ENCODE results near the gene EVA1B. TPM values are rescaled to one million over a fixed set of nuclear protein-coding genes. Genes with fewer than 3 reads are reported as not detected.

The EVA1B gene
- total RNA-seq, 1 donor = 16.3 TPM

DNA sequence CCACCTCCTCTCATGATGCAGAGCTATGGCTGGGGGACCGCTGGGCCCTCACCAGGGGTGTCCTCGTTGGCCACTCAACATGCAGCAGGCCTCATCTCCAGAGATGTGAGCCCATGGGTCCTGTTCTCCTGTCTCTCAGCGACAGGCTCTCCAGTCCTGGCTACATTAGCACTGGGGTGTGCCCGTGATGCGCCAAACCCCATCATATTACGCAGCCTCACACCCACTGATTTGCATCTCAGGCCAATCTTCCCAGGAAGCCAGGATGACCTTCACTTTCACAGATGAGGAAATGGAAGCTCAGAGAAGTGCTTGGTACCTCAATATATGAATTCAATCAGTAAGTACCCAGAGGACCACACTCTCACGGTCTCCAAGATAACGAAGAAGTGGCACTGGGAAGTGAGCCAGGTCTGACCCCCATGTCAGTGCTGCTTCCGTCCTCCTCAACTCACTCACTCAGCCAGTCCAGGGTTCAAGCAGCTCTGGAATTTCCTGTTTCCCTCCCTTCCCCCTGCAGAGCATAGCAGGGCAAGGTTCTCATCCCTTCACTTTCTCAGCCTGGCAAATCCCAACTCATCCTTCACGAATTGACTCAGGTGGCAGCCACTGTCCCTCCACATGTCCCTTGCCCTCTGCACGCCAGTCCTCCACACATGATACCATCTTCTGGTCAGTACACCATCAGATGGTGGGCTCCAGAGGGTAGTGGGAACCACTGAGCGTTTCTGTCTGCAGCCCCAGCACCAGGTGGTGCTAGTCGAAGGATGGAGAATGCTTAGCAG is 28.9 kb upstream of the EVA1B start:
- H3K27me3 ChIP-seq (ENCODE audit: insufficient read depth, low read length) = no peaks in the 10 kb centered on the region
- H3K4me1 ChIP-seq (ENCODE audit: insufficient read depth, low read length) = peaks cover 35% of the 10 kb centered on the region
- H3K4me3 ChIP-seq (ENCODE audit: low read length) = no peak overlapping the region
- H3K9me3 ChIP-seq (ENCODE audit: low read depth, low read length) = no peaks in the 10 kb centered on the region

- Histone ChIP-seq H3K4me3 (ENCODE audit: low read length) (no peak overlapping the region), H3K4me1 (ENCODE audit: insufficient read depth, low read length) (peaks cover 35% of the 10 kb centered on the region), H3K9me3 (ENCODE audit: low read depth, low read length) (no peaks in the 10 kb centered on the region), H3K27me3 (ENCODE audit: insufficient read depth, low read length) (no peaks in the 10 kb centered on the region)
Observed at GRCh38 chr1:36351227-36351977, 28.0 kb upstream of the EVA1B start.

DNA sequence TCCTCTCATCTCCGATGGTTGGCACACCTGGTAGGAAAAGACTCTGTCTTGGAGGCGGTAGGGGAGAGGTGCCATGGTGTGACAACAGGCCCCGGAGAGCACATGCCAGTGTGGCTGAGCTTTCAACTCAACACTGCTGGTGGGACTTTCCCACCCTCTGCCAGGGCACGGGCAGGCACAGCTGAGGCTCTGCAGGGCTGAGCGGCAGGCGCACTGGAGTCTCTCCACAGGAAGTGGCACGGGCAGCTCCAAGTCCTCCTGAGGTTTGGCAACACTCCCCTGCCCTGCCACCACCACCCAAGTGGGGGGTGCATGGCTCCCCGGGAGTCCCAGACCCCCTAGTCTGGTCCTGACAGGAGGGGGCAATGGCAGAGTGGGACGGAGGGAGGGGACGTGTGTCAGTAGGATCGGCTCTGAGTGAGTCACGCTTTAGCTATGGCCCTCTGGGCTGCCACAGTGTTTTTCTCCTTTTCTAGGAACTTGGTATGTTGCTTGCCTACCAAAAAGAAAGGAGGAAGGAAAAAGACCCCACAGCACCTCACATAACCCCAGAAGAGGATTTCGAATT is 27.3 kb upstream of the EVA1B start:
- Histone ChIP-seq H3K9me3 (ENCODE audit: low read depth, low read length) (no peaks in the 10 kb centered on the region), H3K4me1 (ENCODE audit: insufficient read depth, low read length) (peaks cover 35% of the 10 kb centered on the region), H3K4me3 (ENCODE audit: low read length) (no peak overlapping the region), H3K27me3 (ENCODE audit: insufficient read depth, low read length) (no peaks in the 10 kb centered on the region)

DNA sequence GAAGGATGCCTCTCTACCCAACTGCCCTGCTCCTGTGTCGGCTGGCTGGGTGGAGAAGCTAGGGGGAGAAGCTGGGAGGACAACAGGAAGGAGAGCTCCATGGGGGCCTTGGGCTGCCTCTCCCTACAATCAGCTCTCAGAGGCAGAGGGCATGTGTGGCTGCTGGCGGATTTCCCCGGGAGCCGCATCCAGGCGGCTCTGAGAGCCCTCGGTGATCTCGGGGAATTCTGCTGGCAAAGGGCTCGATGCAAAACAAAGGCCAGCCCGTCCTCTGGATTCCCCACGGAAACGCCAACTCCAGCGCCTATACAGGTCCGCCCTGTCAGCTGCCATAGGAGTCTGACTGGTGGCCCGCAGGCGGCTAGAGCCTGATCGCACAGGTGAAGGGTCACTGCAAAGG is 26.4 kb upstream of the EVA1B start:
- Histone ChIP-seq H3K4me3 (ENCODE audit: low read length) (no peak overlapping the region), H3K27me3 (ENCODE audit: insufficient read depth, low read length) (no peaks in the 10 kb centered on the region), H3K9me3 (ENCODE audit: low read depth, low read length) (no peaks in the 10 kb centered on the region), H3K4me1 (ENCODE audit: insufficient read depth, low read length) (peaks cover 35% of the 10 kb centered on the region)

GRCh38 chr1:36349241-36349671 is 25.8 kb upstream of the EVA1B start:
- Histone ChIP-seq H3K9me3 (ENCODE audit: low read depth, low read length) (no peaks in the 10 kb centered on the region), H3K4me3 (ENCODE audit: low read length) (no peak overlapping the region), H3K27me3 (ENCODE audit: insufficient read depth, low read length) (no peaks in the 10 kb centered on the region), H3K4me1 (ENCODE audit: insufficient read depth, low read length) (peaks cover 35% of the 10 kb centered on the region)

GRCh38 chr1:36346741-36347370 is 23.4 kb upstream of the EVA1B start:
- no peaks in the 10 kb centered on the region for H3K27me3 ChIP-seq (ENCODE audit: insufficient read depth, low read length)
- peaks cover 36% of the 10 kb centered on the region for H3K4me1 ChIP-seq (ENCODE audit: insufficient read depth, low read length)
- no peak overlapping the region for H3K4me3 ChIP-seq (ENCODE audit: low read length)
- H3K9me3 ChIP-seq (ENCODE audit: low read depth, low read length) = no peaks in the 10 kb centered on the region

- H3K9me3 ChIP-seq (ENCODE audit: low read depth, low read length) = no peaks in the 10 kb centered on the region
- peaks cover 21% of the 10 kb centered on the region for H3K4me1 ChIP-seq (ENCODE audit: insufficient read depth, low read length)
- no peak overlapping the region for H3K4me3 ChIP-seq (ENCODE audit: low read length)
- H3K27me3 ChIP-seq (ENCODE audit: insufficient read depth, low read length) = no peaks in the 10 kb centered on the region
Observed at GRCh38 chr1:36345353-36345752, 21.9 kb upstream of the EVA1B start.

GRCh38 chr1:36344395-36344680 is 20.9 kb upstream of the EVA1B start:
- no peaks in the 10 kb centered on the region for H3K9me3 ChIP-seq (ENCODE audit: low read depth, low read length)
- H3K4me1 ChIP-seq (ENCODE audit: insufficient read depth, low read length) = peaks cover 12% of the 10 kb centered on the region
- H3K4me3 ChIP-seq (ENCODE audit: low read length) = no peak overlapping the region
- H3K27me3 ChIP-seq (ENCODE audit: insufficient read depth, low read length) = no peaks in the 10 kb centered on the region

DNA sequence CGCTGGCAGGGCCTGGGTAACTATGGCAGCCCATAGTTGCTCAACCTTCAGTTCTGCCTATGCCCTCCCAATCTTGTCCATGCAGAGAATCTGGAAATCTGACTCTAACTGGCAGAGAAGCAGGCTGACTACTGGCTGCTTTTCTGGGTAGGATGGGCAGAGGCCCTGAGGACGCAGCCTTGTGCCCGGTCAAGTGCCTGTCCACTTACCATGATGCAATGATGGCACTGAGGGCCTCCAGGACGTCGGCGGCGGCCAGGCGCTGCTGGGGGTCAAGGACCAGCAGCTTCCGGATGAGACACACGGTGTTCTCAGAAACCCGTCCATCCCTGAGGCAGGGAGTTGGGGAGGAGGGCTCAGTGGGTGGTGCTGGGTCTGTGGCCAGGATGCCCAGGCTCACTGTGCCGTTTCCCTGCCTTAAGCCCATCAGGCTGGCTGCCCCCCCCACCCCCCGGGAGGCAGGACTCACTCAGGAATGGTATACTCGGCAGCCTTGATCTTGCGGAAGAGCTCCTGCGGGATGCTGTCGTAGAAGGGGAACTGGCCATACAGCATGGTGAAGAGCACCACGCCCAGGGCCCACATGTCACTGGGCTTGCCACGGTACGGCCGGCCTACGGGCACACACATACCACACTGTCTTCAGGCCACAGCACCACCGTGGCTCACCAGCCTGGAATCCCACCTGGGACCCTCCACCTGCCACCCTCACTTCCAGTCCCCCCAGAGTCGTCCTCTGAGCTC is 20.4 kb upstream of the EVA1B start:
- H3K4me1 ChIP-seq (ENCODE audit: insufficient read depth, low read length) = peaks cover 12% of the 10 kb centered on the region
- no peaks in the 10 kb centered on the region for H3K27me3 ChIP-seq (ENCODE audit: insufficient read depth, low read length)
- no peaks in the 10 kb centered on the region for H3K9me3 ChIP-seq (ENCODE audit: low read depth, low read length)
- no peak overlapping the region for H3K4me3 ChIP-seq (ENCODE audit: low read length)

DNA sequence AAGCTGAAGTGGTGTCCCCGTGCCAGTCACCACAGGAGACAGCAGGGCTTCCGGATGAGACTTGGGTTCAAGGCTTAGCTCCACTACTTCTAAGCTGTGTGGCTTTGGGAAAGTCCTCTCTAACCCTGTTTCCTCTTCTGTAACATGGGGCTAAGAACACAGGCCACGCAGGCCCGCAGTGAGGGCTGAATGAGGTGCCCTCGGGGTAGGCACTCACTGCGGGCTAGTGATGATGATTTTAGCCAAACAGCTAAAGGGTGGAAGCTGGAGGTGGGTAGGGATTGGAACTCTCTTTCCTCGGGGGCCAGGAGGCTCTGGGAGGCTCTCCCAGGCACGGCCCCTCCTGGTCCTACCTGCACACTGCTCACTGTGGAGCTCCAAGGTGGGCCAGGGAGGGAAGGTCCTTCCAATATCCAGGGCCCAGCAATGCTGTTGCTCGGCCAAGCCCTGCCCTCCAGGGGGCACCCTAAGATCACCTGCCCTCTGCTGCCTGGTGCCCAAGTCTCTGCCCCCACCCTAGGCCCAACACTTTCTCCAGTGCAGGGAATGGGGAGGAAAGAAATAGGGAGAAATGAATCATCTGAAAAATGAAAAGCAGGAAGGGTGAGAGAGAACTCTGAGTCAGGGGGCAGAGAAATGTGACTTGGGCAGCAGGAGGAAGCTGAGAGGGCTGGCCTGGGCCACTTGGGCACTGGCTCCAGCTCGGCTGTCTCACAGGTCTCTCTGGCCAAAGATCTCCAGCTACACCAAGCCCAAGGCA is 19.2 kb upstream of the EVA1B start:
- peaks cover 20% of the 10 kb centered on the region for H3K4me1 ChIP-seq (ENCODE audit: insufficient read depth, low read length)
- H3K4me3 ChIP-seq (ENCODE audit: low read length) = no peak overlapping the region
- no peaks in the 10 kb centered on the region for H3K27me3 ChIP-seq (ENCODE audit: insufficient read depth, low read length)
- H3K9me3 ChIP-seq (ENCODE audit: low read depth, low read length) = no peaks in the 10 kb centered on the region

DNA sequence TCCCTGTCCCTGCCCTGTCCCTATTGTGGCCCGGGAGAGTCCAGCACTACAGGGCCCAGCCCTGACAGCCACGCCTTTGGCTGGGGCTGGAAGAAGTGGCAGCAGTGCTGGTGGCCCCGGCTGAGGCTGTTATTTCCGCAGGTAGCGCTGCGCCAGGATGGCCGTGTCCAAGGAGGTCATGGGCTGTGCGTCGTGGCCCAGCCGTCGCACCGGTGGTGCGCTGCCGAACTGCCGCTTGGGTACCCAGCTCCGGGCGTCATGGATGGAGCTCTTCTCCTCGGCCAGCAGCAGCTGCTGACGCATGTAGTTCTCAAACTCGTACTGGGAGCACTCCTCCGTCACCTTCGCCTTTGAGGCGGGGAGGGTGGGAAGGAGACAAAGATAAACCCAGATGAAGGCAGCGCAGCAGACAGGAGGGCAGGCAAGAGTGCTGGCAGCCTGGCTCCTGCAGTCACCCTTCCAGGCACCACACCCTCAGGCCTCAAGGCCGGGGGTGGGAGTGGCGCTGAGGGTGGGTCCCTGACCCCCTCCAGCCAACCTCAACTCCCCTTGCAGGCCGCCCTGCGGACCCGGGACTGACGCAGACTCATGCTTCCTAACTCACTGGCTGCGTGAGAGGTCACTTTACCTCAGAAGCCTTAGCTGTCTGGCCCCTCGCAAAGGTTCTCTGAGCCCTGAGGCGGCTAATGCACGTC is 18.3 kb upstream of the EVA1B start:
- Histone ChIP-seq H3K27me3 (ENCODE audit: insufficient read depth, low read length) (no peaks in the 10 kb centered on the region), H3K9me3 (ENCODE audit: low read depth, low read length) (no peaks in the 10 kb centered on the region), H3K4me3 (ENCODE audit: low read length) (no peak overlapping the region), H3K4me1 (ENCODE audit: insufficient read depth, low read length) (peaks cover 20% of the 10 kb centered on the region)

GRCh38 chr1:36339615-36340014 is 16.2 kb upstream of the EVA1B start:
- peaks cover 20% of the 10 kb centered on the region for H3K4me1 ChIP-seq (ENCODE audit: insufficient read depth, low read length)
- no peak overlapping the region for H3K4me3 ChIP-seq (ENCODE audit: low read length)
- no peaks in the 10 kb centered on the region for H3K9me3 ChIP-seq (ENCODE audit: low read depth, low read length)
- no peaks in the 10 kb centered on the region for H3K27me3 ChIP-seq (ENCODE audit: insufficient read depth, low read length)

DNA sequence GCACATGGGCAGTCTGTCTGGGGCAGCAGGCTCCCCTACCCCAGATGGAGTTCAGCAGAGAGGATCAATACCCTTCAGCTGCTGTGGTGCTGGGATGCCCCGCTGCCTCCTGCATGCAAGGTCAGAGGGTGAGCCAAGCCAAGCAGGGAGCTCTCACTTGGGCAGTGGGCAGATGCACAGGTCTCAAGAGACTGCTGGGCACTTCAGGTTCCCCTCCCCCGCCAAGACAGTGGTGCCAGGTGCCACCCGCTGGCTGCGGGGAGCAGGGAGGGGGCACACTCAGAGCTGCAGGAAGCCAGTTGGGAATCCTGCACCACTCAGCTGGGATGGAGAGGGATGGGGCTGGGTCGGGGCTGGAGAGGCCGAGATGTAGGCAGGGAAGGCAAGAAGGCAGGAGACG is 15.8 kb upstream of the EVA1B start:
- Histone ChIP-seq H3K9me3 (ENCODE audit: low read depth, low read length) (no peaks in the 10 kb centered on the region), H3K4me3 (ENCODE audit: low read length) (no peak overlapping the region)

GRCh38 chr1:36337830-36338229 is 14.4 kb upstream of the EVA1B start:
- peaks cover 14% of the 10 kb centered on the region for H3K4me1 ChIP-seq (ENCODE audit: insufficient read depth, low read length)
- no peak overlapping the region for H3K4me3 ChIP-seq (ENCODE audit: low read length)
- H3K27me3 ChIP-seq (ENCODE audit: insufficient read depth, low read length) = no peaks in the 10 kb centered on the region
- no peaks in the 10 kb centered on the region for H3K9me3 ChIP-seq (ENCODE audit: low read depth, low read length)

More for the DNA sequence above, 15.8 kb upstream of the EVA1B start:
- Histone ChIP-seq H3K4me1 (ENCODE audit: insufficient read depth, low read length) (peaks cover 20% of the 10 kb centered on the region), H3K27me3 (ENCODE audit: insufficient read depth, low read length) (no peaks in the 10 kb centered on the region)

All from mononuclear cell (primary cell).